Glomerular visceral epithelial cell (primary cell): ENCODE data around the gene STK32A.
A peak's percentile ranks its signal among the peaks of the same experiment; 100 is the strongest.
"Not testable (repeated sequence)": the region's sequence is repeated elsewhere in the genome, so short reads cannot be mapped to it uniquely, and the experiment has no call there.

Experiments used
- DNase-seq: peaks from one replicate; pipeline ENCODE4 v3.0.0-alpha.2; 2016; ENCODE audit errors: extremely low spot score

Gene STK32A

DNA sequence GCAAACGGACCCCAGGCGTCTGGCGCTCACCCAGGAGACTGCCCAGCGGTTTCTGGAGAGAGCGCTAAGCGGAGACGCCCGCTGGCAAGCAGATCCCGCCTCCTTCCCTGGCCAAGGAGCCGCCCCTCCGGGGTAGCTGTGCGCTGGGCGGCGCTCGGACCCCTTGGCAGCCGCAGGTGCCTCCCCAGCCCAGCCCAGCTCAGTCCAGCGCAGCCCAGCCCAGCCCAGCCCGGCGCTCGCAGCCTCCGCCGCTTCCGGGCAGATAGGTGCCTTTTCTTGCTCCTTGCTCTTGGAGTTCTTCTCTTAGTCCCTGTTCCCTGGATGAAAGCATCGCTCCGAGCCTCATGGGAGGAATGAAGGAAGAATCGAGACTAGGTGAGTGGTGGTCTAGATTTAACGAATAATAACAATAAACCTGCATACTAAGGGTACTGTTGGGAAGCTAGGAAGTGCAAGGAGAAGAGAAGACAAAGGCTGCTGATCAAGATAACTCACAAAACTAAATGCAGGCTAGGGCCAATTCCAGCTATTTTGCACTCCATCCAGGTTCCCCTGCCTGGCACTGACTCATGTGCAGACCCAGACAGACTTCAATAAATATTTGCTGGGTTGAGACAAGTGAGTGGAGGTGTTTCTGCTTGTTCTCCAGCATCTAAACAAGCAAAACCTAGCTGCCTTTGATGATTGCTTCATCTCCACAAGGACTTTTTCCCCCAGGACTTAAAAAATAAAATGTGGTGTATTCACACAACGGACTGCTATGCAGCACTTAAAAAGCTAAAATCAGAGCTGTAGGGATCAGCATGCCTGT, at the start of gene STK32A:
STK32A (plus strand) TSS at position 202 of the 811 bp plus-strand sequence. CDS start 4,609 bp downstream, outside the sequence.
- DNase-seq, result peak; percentile 65

DNA sequence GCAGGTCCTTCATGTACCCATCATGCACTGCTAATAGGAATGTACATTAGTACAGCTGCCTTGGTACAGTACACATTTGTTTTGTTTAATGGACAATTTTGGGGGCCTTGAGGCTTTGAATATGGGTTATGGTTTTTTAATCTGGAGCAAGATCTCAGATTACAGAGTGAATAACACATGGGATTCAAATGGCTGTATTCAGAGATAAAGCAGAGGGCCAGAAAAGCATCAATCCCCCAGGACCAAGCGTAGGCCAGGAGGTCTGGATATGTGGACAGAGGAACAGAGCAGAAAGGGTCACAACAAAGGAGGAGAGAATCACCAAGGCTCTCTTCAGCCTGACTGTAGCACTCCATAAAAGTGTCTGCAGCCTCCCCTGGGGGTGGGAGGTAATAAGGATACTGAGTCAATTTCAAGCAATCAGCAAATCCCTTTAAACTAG, 47.7 kb upstream of the STK32A start:
- no peak for DNase-seq

DNA sequence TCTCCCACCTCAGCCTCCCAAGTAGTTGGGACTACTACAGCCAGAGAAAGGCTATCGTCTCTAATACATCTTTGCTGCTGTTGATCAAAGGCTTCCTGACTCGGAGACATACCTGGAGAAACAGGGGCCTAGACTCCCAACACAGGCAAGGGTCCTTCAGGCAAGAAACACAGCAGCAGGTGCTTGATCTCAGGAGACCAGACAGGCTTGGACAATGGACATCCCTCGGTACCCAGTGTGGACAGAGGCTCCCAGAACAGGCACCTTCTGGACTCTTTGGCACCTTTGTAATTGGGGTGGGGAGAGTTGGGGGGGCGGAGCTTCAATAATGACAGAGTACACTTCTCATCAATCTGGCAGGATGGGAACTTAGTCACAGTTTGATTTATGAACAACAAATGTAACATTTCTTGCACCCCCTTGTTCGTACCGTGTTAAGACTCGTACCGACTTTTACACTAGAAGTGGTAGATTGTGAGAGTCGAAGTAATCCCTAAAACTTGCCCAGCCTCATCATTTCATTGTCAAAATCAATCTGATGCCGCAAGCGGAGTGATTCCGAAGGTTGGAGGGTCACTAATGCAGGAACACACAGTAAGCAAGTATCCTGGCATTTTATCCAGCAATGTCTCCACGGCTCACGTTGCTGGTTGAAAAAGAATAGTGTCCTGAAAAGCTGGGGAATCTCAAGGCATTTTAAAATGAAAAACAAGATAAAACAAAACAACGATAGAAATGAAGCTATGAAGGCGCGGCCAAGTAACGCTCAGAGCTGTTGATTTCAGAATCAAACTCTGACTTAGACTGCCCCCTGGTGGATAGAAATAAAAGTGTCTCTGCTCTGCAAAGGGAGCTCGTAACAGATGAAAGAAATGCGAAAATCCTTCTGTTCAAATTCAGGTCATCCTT, 46.4 kb upstream of the STK32A start:
- DNase-seq, result peak; percentile 78

DNA sequence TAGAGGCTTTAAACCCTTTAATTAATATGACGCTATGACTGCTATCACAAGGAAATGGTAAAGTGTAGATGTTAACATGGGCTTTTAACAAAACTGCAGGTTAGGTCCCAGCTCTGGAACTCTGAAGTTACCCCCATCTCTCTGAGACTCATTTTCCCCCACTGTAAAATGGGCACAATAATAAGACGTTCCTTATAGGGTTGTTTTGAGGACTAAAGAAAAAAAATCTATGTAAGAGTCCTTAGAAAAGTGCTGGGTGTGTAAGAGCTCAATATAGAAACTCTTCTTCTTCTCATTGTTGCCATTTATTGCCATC, 45.8 kb upstream of the STK32A start:
- no peak for DNase-seq

DNA sequence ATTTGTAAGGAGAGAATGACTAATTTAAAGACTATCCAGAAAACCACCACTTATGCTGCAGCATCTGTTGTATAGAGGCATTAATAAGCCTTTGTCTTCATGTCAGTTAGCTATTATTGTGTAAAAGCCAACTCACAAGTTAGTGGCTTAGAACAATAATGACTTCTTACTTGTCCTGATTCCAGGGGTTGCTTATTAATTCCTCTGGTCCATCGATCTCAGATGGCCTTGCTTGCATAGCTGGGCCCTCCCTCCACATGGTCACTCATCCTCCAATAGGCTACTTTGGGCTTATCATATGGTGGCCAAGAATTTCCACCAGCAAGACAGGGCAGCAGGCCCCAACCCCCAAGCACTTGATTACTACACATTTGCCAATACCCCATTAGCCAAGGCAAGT, 44.5 kb upstream of the STK32A start:
- DNase-seq, result peak; percentile 35

DNA sequence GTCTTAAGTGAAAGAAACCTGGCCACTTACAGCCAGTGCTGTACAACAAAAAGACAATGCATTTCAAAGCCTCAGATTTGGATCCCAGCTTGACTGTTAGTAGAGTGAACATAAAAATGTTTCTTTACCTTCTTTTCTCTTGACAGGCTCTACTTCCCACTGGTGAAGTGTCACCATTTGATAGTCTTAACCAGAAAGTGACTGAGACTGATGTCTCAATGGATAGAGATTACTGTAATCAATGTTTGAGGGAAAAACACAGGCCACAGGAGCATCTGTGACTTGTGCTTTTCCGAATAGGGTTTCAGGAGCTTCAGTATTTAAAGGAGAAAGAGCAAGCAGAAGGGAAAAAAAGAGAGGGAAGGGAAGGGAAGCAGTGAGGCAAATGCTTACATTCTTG, 41.7 kb upstream of the STK32A start:
- DNase-seq, result no peak

DNA sequence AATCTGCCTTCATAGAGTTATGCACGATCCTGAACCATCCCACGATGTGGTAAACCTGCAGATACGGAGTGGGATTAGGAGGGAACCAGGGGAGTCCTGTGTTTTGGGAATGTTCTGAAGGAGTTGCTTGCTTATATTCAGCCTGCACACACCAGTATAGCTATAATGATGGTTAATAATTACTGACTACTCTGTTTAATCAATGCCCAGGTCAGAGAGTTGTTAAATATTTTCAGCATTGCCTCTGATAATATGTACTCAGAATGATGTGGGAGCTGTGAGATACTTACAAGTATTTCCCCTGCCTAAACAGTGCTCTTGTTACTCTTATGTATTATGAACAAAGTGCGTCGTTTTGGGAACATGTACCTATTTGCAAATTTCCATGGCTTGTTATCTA, 34.8 kb upstream of the STK32A start:
- DNase-seq, result no peak

DNA sequence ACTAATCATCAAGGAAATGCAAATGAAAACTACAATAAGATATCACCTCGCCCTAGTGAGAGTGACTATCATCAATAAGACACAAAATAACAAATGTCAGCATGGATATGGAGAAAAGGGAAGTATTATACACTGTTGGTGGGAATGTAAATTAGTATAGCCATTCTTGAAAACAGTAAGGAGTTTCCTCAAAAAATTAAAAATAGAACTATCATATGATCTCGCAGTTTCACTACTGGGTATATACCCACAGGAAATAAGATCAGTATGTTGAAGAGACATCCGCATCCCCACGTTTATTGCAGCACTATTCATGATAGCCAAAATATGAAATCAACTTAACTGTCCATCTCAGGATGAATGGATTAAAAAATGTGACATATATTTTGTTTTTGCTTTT, 31.6 kb upstream of the STK32A start:
- no peak for DNase-seq

DNA sequence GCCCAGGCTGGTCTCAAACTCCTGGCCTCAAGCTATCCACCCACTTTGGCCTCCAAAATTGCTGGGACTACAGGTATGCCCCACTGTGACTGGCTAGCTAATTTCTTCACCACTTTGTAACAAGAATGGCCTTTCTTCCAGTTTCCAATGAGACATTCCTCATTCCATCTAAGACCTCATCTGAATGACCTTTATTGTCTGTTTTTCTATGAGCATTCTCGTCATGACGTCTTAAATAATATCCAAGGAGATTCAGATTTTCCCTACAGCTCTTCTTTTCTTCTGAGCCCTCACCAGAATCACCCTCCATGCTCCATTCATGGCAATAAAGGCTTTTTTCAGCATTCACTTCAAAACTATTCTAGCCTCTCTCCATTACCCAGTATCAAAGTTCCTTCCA, 30.2 kb upstream of the STK32A start:
- no peak for DNase-seq

DNA sequence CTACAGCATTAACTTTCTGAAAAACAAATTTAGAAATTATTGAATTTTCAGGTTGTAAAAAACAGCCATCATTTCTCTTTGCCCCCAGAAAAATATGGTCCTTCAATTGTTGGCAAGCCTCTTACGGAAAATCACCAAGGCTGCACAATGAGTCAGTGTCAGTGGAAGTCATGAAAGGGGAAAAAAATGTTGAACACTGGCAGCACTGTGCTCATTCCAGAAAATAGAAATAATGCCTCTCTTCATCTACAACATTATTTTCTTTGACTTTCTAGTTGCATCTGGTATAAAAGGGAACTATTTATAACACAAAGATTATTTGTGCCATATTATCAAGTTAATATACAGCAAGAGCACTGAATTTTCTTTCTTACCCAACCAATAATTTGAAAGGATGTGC, 26.7 kb upstream of the STK32A start:
- DNase-seq, result no peak

DNA sequence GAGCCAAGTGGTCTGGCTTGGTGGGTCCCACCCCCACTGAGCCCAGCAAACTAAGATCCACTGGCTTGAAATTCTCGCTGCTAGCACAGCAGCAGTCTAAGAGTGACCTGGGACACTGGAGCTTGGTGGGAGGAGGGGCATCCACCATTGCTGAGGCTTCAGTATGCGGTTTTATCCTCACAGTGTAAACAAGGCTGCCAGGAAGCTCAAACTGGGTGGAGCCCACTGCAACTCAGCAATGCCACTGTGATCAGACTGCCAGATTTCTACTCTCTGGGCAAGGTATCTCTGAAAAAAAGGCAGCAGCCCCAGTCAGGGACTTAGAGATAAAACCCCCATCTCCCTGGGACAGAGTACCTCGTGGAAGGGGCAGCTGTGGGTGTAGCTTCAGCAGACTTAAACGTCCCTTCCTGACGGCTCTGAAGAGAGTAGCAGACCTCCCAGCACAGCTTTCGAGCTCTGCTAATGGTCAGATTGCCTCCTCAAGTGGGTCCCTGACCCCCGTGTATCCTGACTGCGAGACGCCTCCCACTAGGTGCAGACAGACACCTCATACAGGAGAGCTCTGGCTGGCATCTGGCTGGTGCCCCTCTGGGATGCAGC, 18.2 kb upstream of the STK32A start:
- peak; percentile 41 for DNase-seq

DNA sequence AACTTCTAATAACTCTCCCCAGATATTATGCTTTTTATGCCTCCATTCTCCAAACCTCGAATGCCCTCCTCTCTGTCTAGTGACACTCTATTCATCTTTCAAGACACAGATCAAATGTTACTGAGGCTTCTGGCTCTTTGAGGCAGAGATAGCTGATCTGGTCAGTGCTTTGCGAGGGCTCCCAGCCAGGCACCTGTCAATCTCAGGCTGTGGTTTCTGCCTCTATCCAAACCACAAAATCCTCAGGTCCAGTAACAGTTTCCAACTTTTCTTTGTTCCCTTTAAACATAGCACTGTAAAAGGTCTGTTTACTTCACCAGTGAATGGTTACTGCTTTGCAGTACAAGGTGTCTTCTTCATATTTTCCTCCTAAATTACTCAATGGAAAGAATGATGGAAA, 11.5 kb upstream of the STK32A start:
- peak; percentile 20 for DNase-seq

DNA sequence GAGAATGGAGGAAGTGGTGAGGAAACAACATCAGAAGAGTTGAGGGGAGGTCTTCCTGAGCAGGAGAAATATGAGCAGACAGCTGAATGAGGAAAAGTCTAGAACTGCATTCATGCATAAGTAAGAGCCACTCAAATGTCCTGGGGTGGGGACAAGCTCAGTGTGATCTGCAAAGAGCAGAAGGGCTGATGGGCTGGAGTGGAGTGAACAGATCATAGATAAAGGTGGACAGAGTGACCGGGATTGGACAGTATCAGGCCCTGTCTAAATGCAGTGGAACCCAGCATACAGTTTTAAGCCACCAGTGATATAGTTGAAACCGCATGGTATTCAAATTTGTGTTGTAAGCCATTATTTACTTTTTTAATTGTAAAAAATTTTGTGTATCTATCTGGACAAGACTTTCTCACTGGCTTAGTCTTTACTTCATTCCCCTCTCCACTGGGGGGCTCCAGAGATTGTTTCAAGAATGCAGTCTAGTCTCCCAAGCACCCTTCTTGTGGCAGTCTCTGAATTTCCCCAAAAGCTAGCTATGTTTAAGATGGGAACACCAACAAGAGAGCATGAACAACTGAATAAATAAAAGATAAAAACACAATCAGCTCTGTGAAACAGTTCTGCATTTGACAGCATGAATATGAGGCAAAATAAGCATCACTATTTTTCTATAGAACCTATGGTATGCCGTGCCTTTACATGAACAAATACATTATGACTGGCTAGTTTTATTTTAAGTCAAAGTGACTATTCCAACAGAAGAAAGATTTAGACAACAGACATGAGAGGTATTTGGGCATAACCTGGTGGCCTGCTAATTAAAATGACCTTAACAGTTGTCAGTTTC, 10.7 kb upstream of the STK32A start:
- peak; percentile 44 for DNase-seq

DNA sequence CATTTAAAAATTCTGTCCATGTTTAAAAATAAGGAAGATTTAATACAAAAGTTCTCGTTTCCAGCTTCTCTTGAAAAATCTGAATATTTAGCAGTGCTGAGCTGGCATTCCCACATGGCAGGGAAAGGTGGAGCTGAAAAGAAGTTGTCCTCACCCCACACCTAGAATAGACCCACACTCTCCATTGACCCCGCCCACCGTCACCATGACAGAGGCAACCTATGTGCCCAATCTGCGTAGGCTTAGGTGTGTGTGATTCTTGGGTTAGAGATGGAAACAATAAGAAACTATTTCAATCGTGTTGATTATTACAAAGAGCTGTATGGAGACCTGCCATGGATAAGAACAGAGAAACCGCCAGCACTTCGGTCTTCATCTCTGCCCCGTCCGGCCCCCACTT, 8.9 kb upstream of the STK32A start:
- DNase-seq, result no peak

DNA sequence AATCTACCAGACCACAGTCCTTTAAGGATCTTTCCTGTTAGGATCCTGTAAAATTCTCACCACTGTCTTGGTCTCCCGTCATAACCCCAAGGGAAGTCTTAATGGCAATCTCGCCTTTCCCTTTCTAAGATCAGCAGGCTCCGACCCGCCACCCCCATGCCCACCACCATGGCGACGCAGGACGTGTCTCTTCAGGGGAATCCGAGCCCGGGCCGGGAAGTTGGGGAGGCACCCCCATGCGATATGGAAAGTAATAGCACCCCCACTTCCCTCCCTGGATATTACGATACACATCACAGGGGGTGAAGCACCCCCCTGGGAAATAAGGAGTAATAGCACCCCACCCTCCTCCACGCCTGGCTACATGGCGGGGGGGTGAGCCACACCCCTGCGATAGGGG, 8.3 kb upstream of the STK32A start:
- DNase-seq, result no peak

DNA sequence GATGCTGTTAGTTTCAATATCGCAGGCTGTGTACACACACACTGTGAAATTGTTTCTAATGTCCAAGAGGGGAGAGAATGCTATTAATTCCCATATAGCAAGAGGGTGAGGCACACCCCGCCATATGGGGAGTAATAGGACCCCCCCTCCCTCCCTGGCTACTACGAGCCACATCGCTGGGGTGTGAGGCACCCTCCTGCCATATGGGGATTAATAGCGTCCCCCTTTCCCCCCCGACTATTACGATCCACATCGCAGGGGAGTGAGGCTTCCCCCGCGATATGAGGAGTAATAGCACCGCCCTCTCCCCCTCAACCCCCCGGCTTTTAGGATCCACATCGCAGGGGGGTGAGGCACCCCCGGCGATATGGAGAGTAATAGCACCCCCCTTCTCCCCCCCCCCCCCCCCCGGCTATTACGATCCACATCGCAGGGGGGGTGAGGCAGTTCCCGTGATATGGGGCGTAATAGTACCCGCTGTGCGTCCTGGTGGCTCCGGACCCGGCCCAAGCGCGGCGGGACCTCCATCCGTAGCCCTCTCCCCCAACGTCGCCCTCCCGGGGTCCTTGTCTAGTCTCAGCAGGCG, 494 bp upstream of the STK32A start:
- DNase-seq, result no peak

DNA sequence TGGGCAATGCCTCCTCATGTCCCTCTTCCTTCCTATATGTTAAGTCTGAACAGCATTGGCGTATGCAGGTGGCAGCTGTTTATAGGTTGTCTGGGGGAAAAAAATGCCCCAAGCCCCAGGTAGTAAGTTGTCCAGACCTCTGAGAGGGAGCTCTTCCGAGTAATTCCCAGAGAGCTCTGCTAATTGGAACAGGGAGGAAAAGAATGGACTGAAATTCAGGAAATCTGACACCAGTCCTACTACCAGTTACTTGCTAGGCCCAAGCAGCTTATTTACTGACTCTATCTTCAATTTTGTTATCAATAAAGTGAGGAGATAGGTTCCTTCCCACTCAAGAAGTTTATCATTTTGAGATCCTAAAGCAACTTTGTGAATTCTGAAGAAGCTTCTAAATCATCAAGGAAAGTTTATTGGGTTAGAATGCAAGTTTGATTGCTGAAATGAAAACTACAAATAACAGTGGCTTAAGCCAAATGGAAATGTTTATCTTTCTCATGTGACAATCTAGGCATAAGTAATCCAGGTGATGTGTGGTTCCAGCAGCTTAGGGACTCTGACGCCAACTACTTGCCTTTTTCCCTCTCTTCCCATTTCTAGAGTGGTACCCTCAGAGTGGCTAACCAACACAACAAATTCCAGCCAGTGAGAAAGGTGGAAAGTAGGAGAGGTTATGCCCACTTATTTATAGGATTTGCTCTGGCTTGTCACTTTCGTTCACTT, 5.6 kb downstream of the STK32A start:
- DNase-seq, result no peak

DNA sequence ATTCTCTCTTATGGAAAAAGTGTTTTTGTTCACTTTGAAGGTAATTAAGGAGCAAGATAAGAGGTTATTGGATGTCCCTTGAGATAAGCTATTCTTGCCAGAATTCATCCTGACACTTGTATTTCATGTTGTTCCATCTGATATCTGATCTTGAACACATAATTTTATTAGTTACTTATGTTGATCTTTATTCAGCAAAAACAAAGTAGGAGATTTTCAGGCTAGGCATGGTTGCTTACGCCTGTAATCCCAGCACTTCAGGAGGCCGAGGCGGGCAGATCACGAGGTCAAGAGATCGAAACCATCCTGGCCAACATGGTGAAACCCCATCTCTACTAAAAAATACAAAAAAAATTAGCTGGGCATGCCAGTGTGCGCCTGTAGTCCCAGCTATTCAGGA, 8.4 kb downstream of the STK32A start:
- DNase-seq, result not testable (repeated sequence)

DNA sequence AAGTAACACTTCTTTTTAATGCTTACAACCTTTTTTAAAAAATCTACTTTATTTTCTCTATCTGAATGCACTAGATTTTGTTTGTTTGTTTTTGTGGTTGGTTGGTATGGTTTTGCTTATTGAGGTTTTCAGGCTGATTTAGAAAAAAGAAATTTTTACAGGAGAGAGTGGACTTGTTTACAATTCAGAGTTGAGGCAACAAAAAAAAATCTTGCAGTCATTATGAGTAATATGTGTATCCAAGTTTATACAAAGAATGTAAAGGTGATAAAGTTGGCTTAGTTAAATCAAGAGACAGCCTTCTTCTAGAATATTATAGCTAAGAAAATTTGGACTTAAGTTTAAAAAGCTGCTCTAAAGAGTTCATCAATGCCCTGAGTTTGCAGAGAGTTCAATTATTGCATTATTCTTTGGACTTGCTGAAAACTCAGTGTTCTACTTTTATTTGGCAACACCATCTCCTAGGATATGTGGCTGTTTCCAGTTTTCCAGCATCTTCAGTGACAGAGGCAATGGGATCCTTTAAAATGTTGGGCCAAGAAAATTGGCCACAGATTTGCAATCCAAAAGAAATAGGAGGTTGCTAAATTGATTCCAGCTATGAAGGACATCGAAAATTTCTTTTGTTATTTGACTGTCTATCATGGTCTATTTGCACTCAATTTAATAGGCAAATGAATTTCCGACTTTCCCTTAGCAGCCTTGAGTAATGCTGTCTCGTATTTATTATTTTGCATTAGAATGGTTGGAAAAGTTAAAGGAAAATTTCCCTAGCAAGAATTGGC, 10.7 kb downstream of the STK32A start:
- no peak for DNase-seq

DNA sequence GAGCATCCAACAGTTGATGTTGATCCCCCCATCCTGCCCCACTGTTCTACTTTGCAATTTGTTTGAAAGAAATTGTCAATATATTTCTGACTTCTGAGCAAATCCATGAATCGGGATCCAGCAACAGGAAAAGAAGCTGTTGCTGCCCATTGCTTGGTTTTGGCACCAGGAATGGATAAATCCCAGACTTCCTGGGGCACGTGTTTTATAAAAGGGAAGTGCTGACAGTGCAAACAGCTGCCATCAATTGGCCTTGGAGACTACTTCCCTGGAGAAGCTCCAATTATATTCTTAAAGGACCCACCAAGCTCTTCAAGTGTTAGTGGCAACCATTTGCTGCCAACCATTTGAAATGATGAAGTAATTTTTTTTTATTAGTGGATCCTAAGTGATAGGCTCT, 13.7 kb downstream of the STK32A start:
- no peak for DNase-seq
